Measurements from ENCODE around the gene VRTN.
A peak's percentile ranks its signal among the peaks of the same experiment; 100 is the strongest.
"Not testable (repeated sequence)": the region's sequence is repeated elsewhere in the genome, so short reads cannot be mapped to it uniquely, and the experiment has no call there.

VRTN gene

DNA sequence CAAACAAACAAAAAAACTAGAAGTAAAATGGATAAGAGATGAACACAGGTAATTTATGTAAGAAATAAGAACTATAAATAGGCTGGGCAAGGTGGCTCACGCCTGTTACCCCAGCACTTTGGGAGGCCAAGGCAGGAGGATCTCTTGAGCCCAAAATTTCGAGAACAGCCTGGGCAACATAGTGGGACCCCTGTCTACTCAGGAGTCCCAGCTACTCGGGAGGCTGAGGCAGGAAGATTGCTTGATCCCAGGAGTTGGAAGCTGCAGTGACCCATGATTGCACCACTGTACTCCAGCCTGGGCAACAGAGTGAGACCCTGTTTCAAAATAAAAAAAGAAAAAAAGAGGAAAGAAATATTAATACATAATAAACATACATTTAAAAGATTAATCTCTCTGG is 22.8 kb upstream of the VRTN start:
- Histone ChIP-seq H3K9me3 (no peaks in the 10 kb centered on the region), H3K4me1 (no peaks in the 10 kb centered on the region), H3K27me3 (no peaks in the 10 kb centered on the region), H3K4me3 (ENCODE audit: low read depth, low read length) (no peak overlapping the region), H3K36me3 (no peaks in the 10 kb centered on the region)
- TF ChIP-seq, protein P1, sequence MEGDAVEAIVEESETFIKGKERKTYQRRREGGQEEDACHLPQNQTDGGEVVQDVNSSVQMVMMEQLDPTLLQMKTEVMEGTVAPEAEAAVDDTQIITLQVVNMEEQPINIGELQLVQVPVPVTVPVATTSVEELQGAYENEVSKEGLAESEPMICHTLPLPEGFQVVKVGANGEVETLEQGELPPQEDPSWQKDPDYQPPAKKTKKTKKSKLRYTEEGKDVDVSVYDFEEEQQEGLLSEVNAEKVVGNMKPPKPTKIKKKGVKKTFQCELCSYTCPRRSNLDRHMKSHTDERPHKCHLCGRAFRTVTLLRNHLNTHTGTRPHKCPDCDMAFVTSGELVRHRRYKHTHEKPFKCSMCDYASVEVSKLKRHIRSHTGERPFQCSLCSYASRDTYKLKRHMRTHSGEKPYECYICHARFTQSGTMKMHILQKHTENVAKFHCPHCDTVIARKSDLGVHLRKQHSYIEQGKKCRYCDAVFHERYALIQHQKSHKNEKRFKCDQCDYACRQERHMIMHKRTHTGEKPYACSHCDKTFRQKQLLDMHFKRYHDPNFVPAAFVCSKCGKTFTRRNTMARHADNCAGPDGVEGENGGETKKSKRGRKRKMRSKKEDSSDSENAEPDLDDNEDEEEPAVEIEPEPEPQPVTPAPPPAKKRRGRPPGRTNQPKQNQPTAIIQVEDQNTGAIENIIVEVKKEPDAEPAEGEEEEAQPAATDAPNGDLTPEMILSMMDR (IDR thresholded peaks at IDR 0.05; ENCODE audit: low read depth, low read length): no peak
- DNase-seq: no peak

DNA sequence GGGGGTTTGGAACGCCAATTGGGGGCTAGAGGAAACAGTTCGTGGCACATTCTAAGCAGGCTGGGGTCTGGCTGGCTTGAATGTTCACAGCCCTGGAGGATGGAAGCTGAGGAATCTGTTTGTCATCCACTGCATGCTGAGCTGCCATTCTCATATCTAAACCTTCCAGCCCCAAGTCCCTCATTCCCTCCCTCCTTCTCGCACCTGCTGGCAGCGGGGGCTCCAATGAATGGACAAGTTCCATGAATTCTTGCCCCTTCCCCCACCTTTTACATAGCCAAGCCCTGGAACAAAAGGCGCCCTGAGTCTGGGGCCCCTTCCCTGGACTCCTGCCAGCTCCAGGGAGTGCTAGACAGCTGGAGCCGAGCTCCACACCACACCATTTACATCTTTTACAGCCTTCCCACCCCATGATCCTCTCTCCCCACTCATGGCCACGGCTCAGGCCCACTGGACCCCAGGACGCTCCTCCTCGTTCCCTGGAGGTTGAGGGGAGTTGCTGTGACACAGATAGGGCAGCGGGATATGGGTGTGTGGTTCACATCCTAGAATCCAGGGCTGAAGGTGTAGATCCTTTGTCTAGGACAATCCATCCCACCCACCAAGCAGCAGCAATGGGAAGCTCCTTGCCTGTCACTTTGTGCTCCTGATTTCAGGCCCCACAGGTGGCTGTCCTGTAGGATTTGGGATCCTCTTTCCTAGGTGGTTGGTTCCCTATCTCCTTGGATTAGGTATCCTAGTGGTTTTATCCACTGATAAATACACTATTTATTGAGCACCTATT is 21.7 kb upstream of the VRTN start:
- DNase-seq: peak; percentile 29
- TF ChIP-seq, protein P1 (IDR thresholded peaks at IDR 0.05; ENCODE audit: low read depth, low read length): no peak

DNA sequence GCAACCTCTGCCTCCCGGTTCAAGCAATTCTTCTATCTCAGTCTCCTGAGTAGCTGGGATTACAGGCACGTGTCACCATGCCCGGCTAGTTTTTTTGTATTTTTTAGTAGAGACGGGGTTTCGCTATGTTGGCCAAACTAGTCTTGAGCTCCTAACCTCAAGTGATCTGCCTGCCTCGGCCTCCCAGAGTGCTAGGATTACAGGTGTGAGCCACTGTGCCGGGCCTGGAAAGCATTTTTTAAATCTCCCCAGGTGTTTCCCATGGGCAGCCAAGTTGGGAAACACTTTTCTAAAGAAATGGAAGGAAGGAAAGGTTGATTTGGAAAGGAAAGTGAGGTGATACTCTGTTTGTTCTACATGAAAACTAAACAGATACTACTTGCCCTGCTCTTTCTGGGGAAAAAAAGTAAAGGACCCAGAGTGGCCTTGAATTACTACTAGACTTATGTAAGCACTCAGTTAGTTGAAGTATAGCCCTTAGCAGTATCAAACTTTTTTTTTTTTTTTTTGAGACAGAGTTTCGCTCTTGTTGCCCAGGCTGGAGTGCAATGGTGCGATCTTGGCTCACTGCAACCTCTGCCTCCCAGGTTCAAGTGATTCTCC is 18.2 kb upstream of the VRTN start:
- not testable (repeated sequence) for H3K36me3 ChIP-seq; H3K4me1 ChIP-seq; H3K4me3 ChIP-seq (ENCODE audit: low read depth, low read length); H3K27me3 ChIP-seq; DNase-seq; H3K9me3 ChIP-seq

More for the DNA sequence above, 21.7 kb upstream of the VRTN start:
- Histone ChIP-seq H3K36me3 (no peaks in the 10 kb centered on the region), H3K4me3 (ENCODE audit: low read depth, low read length) (no peak overlapping the region), H3K9me3 (no peaks in the 10 kb centered on the region), H3K27me3 (no peaks in the 10 kb centered on the region), H3K4me1 (no peaks in the 10 kb centered on the region)

DNA sequence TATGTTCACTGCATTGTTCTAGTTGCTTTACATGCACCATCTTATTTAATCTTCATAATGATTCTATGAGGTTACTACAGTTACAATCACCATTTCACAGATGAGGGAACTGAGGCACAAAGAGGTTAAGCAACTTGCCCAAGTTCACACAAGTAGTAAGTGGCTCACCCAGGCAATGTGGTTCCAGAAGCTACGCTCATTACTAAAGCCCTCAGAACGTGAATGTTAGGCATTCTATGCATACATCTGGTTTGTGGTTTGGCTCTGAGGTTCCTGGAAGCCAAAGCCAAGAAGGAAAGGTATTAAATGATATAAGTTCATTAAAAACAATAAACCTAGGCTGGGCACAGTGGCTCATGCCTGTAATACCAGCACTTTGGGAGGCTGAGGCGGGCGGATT is 14.4 kb upstream of the VRTN start:
- no peaks in the 10 kb centered on the region for H3K4me1 ChIP-seq
- no peaks in the 10 kb centered on the region for H3K27me3 ChIP-seq
- TF ChIP-seq, protein P1 (IDR thresholded peaks at IDR 0.05; ENCODE audit: low read depth, low read length): no peak
- no peak overlapping the region for H3K4me3 ChIP-seq (ENCODE audit: low read depth, low read length)
- DNase-seq: no peak
- no peaks in the 10 kb centered on the region for H3K9me3 ChIP-seq
- no peaks in the 10 kb centered on the region for H3K36me3 ChIP-seq

DNA sequence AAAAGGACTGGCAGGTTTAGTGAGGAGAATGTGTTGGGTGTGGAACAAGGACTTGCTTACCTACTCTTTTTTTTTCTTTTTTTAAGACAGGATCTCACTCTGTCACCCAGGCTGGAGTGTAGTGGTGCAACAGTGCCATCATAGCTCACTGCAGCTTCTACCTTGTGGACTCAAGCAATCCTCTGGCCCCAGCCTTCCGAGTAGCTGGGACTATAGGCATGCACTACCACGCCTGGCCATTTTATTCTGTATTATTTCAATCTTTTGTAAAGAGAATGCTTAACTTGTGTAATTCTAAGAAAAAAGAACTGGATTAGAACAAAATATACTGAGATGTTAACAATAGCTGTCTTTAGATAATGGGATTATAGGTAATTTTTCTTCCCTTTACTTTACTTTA is 1.9 kb upstream of the VRTN start:
- TF ChIP-seq, protein P1 (IDR thresholded peaks at IDR 0.05; ENCODE audit: low read depth, low read length): no peak
- Histone ChIP-seq H3K27me3 (peaks cover 26% of the 10 kb centered on the region), H3K4me3 (ENCODE audit: low read depth, low read length) (no peak overlapping the region), H3K4me1 (no peaks in the 10 kb centered on the region), H3K9me3 (no peaks in the 10 kb centered on the region), H3K36me3 (no peaks in the 10 kb centered on the region)
- no peak for DNase-seq

DNA sequence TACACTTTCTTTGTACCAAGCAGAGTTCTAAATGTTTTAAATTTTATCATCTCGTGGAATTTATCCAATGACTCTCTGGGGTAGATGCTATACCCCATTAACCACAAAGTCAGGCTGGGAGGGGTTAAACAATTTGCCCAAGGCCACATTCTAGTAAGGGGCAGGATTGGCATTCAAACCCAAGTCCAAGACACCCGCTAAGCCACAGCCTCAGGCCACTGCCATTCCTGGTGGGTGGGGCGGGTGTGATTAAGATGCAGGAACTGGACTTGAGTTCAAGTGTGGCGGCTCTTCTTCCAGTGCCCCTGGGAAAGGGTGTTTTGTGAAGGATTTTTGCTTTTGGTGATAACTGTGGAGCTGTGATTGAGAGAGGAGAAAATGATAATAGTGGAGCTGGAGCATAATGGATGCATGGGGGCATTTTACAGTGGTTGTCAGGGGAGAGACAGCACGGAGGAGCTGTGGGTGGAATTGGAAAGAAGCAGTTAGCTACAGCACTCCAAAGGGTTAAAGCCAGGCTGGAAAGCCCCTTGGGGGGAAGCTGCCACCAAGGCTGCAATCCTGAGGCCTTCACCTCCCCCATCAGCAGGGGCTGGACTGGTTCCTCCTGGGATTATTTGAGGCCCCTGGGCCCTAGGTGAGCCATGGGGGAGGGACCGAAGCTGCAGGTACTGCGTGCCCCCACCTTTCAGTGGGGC is 1.0 kb upstream of the VRTN start:
- H3K9me3 ChIP-seq: no peaks in the 10 kb centered on the region
- no peak overlapping the region for H3K4me3 ChIP-seq (ENCODE audit: low read depth, low read length)
- peaks cover 18% of the 10 kb centered on the region for H3K27me3 ChIP-seq
- no peaks in the 10 kb centered on the region for H3K36me3 ChIP-seq
- DNase-seq: no peak
- no peaks in the 10 kb centered on the region for H3K4me1 ChIP-seq
- TF ChIP-seq, protein P1 (IDR thresholded peaks at IDR 0.05; ENCODE audit: low read depth, low read length): no peak
